ENCODE data around the gene ZSCAN20.

The ZSCAN20 gene

GRCh38 chr1:33519240-33519884 is 46.9 kb downstream of the ZSCAN20 start:
- TF ChIP-seq, protein P1, sequence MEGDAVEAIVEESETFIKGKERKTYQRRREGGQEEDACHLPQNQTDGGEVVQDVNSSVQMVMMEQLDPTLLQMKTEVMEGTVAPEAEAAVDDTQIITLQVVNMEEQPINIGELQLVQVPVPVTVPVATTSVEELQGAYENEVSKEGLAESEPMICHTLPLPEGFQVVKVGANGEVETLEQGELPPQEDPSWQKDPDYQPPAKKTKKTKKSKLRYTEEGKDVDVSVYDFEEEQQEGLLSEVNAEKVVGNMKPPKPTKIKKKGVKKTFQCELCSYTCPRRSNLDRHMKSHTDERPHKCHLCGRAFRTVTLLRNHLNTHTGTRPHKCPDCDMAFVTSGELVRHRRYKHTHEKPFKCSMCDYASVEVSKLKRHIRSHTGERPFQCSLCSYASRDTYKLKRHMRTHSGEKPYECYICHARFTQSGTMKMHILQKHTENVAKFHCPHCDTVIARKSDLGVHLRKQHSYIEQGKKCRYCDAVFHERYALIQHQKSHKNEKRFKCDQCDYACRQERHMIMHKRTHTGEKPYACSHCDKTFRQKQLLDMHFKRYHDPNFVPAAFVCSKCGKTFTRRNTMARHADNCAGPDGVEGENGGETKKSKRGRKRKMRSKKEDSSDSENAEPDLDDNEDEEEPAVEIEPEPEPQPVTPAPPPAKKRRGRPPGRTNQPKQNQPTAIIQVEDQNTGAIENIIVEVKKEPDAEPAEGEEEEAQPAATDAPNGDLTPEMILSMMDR (IDR thresholded peaks at IDR 0.05; ENCODE audit: control insufficient read depth, insufficient read depth, low read depth, low read length, missing control alignments) = no peak
- H3K4me3 ChIP-seq (ENCODE audit: control insufficient read depth, low read depth, low read length) = no peak overlapping the region
- no peak for DNase-seq (ENCODE audit: low read depth)

DNA sequence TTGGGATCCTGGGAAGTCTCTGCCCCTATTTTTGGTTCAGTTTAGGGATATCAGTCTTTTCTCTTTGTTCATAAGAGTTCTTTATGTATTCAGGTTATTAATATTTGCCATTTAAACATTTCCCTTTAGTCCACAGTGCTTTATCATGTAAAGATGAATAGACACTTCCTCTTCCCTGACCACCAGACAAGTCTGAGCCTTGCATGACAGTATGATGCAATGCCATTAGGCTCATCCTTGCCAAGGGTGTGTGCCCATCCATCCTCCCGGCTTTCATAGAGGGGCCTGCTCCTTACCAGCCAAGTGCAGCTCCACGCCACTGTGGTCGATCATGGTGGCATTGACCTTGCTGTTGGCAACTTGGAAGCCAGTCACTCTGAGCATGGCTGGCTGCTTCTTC is 52.1 kb downstream of the ZSCAN20 start:
- H3K4me3 ChIP-seq (ENCODE audit: control insufficient read depth, low read depth, low read length) = no peak overlapping the region
- no peak for DNase-seq (ENCODE audit: low read depth)
- TF ChIP-seq, protein P1 (IDR thresholded peaks at IDR 0.05; ENCODE audit: control insufficient read depth, insufficient read depth, low read depth, low read length, missing control alignments) = no peak

DNA sequence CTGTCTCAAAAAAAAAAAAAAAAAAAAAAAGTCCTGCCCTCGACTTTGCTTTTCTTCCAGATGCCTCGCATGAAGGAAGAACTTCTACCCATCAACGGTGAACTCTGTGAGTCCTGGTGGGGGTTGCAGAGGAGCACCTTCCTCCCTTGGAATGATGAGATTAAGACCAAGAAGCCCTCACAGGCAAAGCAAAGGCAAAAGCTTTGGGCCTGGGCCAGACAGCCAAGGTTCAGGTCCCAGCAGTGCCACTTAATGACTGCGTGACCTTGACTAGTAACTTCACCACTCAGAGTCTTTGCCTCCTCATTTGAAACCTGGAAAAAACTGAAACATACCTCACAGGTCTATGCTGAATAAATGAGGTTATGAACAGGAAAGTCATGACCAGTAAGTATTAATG is 55.5 kb downstream of the ZSCAN20 start:
- DNase-seq (ENCODE audit: low read depth) = no peak
- TF ChIP-seq, protein P1 (IDR thresholded peaks at IDR 0.05; ENCODE audit: control insufficient read depth, insufficient read depth, low read depth, low read length, missing control alignments) = no peak
- no peak overlapping the region for H3K4me3 ChIP-seq (ENCODE audit: control insufficient read depth, low read depth, low read length)

- no peak overlapping the region for H3K4me3 ChIP-seq (ENCODE audit: control insufficient read depth, low read depth, low read length)
- DNase-seq (ENCODE audit: low read depth) = no peak
These were observed 57.5 kb downstream of the ZSCAN20 start for GRCh38 chr1:33529957-33530356.

DNA sequence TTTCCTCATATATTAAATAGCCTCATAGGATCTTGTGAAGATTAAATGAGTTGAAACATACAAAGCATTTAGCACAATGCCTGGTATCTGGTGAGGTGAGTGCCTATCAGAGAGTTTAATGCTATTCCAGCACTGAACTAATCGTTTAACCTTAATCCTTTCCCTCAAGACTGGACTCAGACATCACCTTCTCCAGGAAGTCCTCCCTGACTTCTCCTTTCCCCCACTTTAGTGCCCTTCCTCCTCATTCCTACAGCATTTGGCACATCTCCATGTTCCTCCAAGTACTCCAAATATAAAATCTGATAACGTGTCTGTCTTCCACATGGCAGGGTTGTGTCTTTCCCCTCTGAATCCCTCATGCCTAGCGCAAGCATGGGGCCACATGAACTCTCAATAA is 59.8 kb downstream of the ZSCAN20 start:
- DNase-seq (ENCODE audit: low read depth) = no peak
- no peak overlapping the region for H3K4me3 ChIP-seq (ENCODE audit: control insufficient read depth, low read depth, low read length)
- TF ChIP-seq, protein P1 (IDR thresholded peaks at IDR 0.05; ENCODE audit: control insufficient read depth, insufficient read depth, low read depth, low read length, missing control alignments) = no peak

More at GRCh38 chr1:33529957-33530356, 57.5 kb downstream of the ZSCAN20 start:
- TF ChIP-seq, protein P1 (IDR thresholded peaks at IDR 0.05; ENCODE audit: control insufficient read depth, insufficient read depth, low read depth, low read length, missing control alignments) = no peak

GRCh38 chr1:33532936-33533335 is 60.5 kb downstream of the ZSCAN20 start:
- TF ChIP-seq, protein P1 (IDR thresholded peaks at IDR 0.05; ENCODE audit: control insufficient read depth, insufficient read depth, low read depth, low read length, missing control alignments) = no peak
- H3K4me3 ChIP-seq (ENCODE audit: control insufficient read depth, low read depth, low read length) = no peak overlapping the region
- DNase-seq (ENCODE audit: low read depth) = no peak
